DND-41 (cell line): Measurements from ENCODE around the gene METAP1D.

Experiments
- EZH2 ChIP-seq: IDR thresholded peaks from 3 replicates; pipeline ENCODE4 v1.6.1; 2012; ENCODE audit warnings: borderline replicate concordance, low read depth, mild to moderate bottlenecking, moderate library complexity, low read length, inconsistent platforms; ENCODE audit not compliant: severe bottlenecking
- TF ChIP-seq, protein P1 (sequence below): IDR thresholded peaks from 2 replicates; pipeline ENCODE4 v1.5.1; 2012; ENCODE audit warnings: borderline replicate concordance, low read length, moderate library complexity, mild to moderate bottlenecking; ENCODE audit not compliant: poor library complexity, severe bottlenecking; ENCODE audit errors: extremely low read depth

DNA sequence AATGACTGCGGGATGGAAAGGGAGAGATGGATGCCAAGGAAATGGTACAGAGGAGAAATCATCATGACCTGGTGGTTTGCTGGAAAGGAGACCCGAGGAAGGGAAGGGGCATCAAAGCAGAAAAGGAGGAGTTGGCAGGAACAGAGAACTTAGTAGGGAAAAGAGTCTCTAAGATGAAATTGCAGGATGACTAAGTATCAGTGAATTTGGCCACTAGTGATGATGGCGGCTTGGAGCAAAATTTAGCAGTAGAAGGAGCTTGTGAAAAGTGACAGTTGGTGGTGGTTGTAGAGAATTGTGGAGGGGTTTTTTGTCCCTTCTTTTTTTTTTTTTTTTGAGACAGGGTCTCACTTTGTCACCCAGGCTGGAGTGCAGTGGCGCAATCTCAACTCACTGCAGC is 10.1 kb downstream of the METAP1D start:
- TF ChIP-seq, protein P1, sequence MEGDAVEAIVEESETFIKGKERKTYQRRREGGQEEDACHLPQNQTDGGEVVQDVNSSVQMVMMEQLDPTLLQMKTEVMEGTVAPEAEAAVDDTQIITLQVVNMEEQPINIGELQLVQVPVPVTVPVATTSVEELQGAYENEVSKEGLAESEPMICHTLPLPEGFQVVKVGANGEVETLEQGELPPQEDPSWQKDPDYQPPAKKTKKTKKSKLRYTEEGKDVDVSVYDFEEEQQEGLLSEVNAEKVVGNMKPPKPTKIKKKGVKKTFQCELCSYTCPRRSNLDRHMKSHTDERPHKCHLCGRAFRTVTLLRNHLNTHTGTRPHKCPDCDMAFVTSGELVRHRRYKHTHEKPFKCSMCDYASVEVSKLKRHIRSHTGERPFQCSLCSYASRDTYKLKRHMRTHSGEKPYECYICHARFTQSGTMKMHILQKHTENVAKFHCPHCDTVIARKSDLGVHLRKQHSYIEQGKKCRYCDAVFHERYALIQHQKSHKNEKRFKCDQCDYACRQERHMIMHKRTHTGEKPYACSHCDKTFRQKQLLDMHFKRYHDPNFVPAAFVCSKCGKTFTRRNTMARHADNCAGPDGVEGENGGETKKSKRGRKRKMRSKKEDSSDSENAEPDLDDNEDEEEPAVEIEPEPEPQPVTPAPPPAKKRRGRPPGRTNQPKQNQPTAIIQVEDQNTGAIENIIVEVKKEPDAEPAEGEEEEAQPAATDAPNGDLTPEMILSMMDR = no peak
- no peak for TF ChIP-seq EZH2
